Trophoblast cell (in vitro differentiated cells and primary cell): Measurements from ENCODE around the gene ASB6.

Experiments
- DNase-seq, 2 donors: peaks; one replicate each; pipeline ENCODE4 v3.0.0-alpha.2; 2016
- H2AFZ ChIP-seq: 2 replicates; pipeline ENCODE4 v1.6.1; 2013; ENCODE audit warnings: low read length, moderate library complexity, mild to moderate bottlenecking; ENCODE audit not compliant: insufficient read depth, poor library complexity
- H2AK5ac ChIP-seq: 2 replicates; pipeline ENCODE4 v1.6.1; 2013; ENCODE audit warnings: mild to moderate bottlenecking, low read length
- H2BK120ac ChIP-seq: 2 replicates; pipeline ENCODE4 v1.6.1; 2013; ENCODE audit warnings: low read length, mild to moderate bottlenecking, moderate library complexity; ENCODE audit not compliant: insufficient read depth, poor library complexity
- H2BK12ac ChIP-seq: 2 replicates; pipeline ENCODE4 v1.6.1; 2013; ENCODE audit warnings: mild to moderate bottlenecking, low read length, moderate library complexity
- H2BK5ac ChIP-seq: 2 replicates; pipeline ENCODE4 v1.6.1; 2013; ENCODE audit warnings: low read length, low read depth, moderate library complexity, mild to moderate bottlenecking; ENCODE audit not compliant: poor library complexity
- H3K14ac ChIP-seq: 2 replicates; pipeline ENCODE4 v1.6.1; 2013; ENCODE audit warnings: mild to moderate bottlenecking, low read length
- H3K18ac ChIP-seq: 2 replicates; pipeline ENCODE4 v1.6.1; 2013; ENCODE audit warnings: mild to moderate bottlenecking, low read length
- H3K23ac ChIP-seq: 2 replicates; pipeline ENCODE4 v1.6.1; 2013; ENCODE audit warnings: low read length
- H3K27ac ChIP-seq: 2 replicates; pipeline ENCODE4 v1.5.1; 2013; ENCODE audit warnings: low read depth, mild to moderate bottlenecking, inconsistent platforms, low read length, moderate library complexity
- H3K27me3 ChIP-seq: 2 replicates; pipeline ENCODE4 v1.6.1; 2013; ENCODE audit warnings: inconsistent platforms, mild to moderate bottlenecking, low read length, moderate library complexity; ENCODE audit not compliant: insufficient read depth
- H3K36me3 ChIP-seq, 2 experiments: 1 replicate in 1 of 2; 2 replicates in 1 of 2; pipeline ENCODE4 v1.6.1; 2013; ENCODE audit warnings: low read length in 2 of 2, mild to moderate bottlenecking in 2 of 2, moderate library complexity in 1 of 2; ENCODE audit not compliant: insufficient read depth in 2 of 2, control insufficient read depth in 1 of 2
- H3K4ac ChIP-seq: 2 replicates; pipeline ENCODE4 v1.6.1; 2013; ENCODE audit warnings: low read depth, mild to moderate bottlenecking, low read length, moderate library complexity
- H3K4me1 ChIP-seq, 2 experiments: 1 replicate in 1 of 2; 2 replicates in 1 of 2; pipeline ENCODE4 v1.6.1; 2013; ENCODE audit warnings: low read length in 2 of 2, mild to moderate bottlenecking in 2 of 2, moderate library complexity in 1 of 2; ENCODE audit not compliant: insufficient read depth in 2 of 2, control insufficient read depth in 1 of 2
- H3K4me2 ChIP-seq: 2 replicates; pipeline ENCODE4 v1.6.1; 2013; ENCODE audit warnings: inconsistent platforms, mild to moderate bottlenecking, low read length, moderate library complexity
- H3K4me3 ChIP-seq: 2 replicates; pipeline ENCODE4 v1.5.1; 2013; ENCODE audit warnings: mild to moderate bottlenecking, low read depth, low read length, inconsistent platforms
- H3K79me1 ChIP-seq: one replicate; pipeline ENCODE4 v1.6.1; 2013; ENCODE audit warnings: low read length
- H3K79me2 ChIP-seq: 2 replicates; pipeline ENCODE4 v1.6.1; 2013; ENCODE audit warnings: low read length, mild to moderate bottlenecking; ENCODE audit not compliant: control insufficient read depth, insufficient read depth, poor library complexity
- H3K9ac ChIP-seq: 2 replicates; pipeline ENCODE4 v1.6.1; 2013; ENCODE audit warnings: mild to moderate bottlenecking, low read length
- H3K9me3 ChIP-seq: 2 replicates; pipeline ENCODE4 v1.6.1; 2013; ENCODE audit warnings: low read depth, mild to moderate bottlenecking, control low read depth, inconsistent platforms, low read length; ENCODE audit not compliant: insufficient read depth
- H4K12ac ChIP-seq: 2 replicates; pipeline ENCODE4 v1.6.1; 2013; ENCODE audit warnings: low read depth, mild to moderate bottlenecking, low read length, moderate library complexity
- H4K8ac ChIP-seq: 2 replicates; pipeline ENCODE4 v1.6.1; 2013; ENCODE audit warnings: low read depth, mild to moderate bottlenecking, low read length, moderate library complexity
- H4K91ac ChIP-seq: one replicate; pipeline ENCODE4 v1.6.1; 2013; ENCODE audit warnings: low read depth, mild to moderate bottlenecking, low read length, moderate library complexity
- WGBS: extraction: QIAGEN DNeasy Blood & Tissue Kit; methylation state at CpG from one replicate; pipeline ENCODE4 v1.1.7; 2013; ENCODE audit warnings: missing lambda C conversion rate; ENCODE audit not compliant: insufficient read length, insufficient coverage; ENCODE audit errors: extremely low coverage; 5-methylcytosine and 5-hydroxymethylcytosine counted together

ASB6 gene

DNA sequence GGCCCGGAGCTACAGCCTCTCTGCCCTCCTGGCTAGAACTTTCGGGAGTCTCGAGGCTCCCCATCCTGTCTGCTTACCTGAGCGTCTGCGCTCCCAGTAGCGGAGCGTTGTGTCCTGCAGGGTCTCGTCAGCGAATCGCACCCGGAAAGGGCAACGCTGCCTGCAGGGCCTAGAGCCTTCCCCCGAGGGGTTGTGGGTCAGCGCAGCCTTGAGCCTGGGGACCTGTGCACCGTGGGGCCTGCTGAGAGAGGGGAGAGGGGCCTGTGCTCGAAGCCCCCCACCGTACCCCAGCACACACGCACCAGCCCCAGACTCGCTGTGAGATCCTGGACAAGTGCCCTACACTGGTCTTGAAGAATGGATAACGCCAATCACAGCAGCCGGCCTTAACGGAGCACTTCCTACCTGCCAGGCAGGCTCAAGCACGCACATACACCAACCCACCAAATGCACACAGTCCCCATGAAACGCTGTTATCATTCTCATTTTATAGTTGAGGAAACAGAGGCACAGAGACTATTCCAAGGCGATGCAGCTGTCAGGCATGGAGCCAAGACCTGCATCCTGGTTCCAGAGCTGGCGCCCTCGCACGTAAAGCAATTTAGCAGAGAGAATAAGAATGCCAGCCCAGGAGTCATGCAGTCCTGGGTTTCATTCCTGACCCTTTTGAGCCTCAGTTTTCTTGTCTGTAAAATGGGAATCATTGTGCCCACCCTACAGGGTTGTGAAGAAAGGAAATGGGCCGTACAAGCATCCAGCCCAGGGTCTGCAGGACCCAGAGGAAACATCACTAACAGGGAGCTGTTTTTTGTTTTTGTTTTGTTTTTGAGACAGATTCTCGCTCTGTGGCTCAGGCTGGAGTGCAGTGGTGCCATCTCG is 26.3 kb downstream of the ASB6 start:
- Histone ChIP-seq H3K79me1 (peaks cover 13% of the 10 kb centered on the region), H3K23ac (no peak overlapping the region), H2BK120ac (no peak overlapping the region), H3K36me3 (no peaks in the 10 kb centered on the region), H3K79me2 (peaks cover 9% of the 10 kb centered on the region), H4K8ac (no peak overlapping the region), H4K91ac (no peak overlapping the region), H3K27me3 (no peaks in the 10 kb centered on the region), H3K9ac (no peak overlapping the region), H3K4me1 (peaks cover 10 to 13% of the 10 kb centered on the region in 2 experiments), H3K4me2 (no peak overlapping the region), H3K9me3 (no peaks in the 10 kb centered on the region), H2BK5ac (no peak overlapping the region), H3K18ac (no peak overlapping the region), H3K14ac (no peak overlapping the region), H3K4ac (no peak overlapping the region), H2AK5ac (no peak overlapping the region), H2AFZ (no peak overlapping the region), H4K12ac (no peak overlapping the region), H3K4me3 (no peak overlapping the region), H2BK12ac (peak overlapping the region; percentile 20), H3K27ac (no peak overlapping the region)
- DNase-seq = no peak
- WGBS = no CpG with 5 or more reads among the region's 31 CpGs

DNA sequence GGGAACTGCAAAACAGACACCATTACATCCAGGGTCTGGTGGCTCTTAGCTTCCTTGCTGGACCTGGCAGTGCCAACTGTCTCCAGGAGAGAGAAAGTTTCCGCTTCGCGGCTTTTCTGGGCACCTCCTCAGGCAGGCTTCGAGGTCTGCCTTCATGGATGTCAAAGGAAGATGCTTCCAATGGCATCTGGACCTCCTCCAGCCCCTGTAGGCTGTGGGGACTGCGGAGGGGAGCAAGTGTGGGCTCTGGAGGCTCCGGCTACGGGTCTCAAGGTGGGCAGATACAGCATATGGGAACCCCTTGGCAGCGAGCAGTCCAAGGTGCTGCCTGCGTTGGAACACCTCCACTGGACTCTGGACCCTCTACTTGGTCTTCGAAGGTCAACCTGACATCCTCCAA is 27.0 kb downstream of the ASB6 start:
- Histone ChIP-seq H4K12ac (no peak overlapping the region), H3K4me3 (no peak overlapping the region), H2AFZ (no peak overlapping the region), H4K8ac (no peak overlapping the region), H3K27me3 (no peaks in the 10 kb centered on the region), H2BK12ac (no peak overlapping the region), H2BK120ac (no peak overlapping the region), H2AK5ac (no peak overlapping the region), H3K79me2 (peaks cover 5% of the 10 kb centered on the region), H3K23ac (no peak overlapping the region), H3K36me3 (no peaks in the 10 kb centered on the region), H3K4me2 (no peak overlapping the region), H3K9me3 (no peaks in the 10 kb centered on the region), H3K27ac (no peak overlapping the region), H3K14ac (no peak overlapping the region), H2BK5ac (no peak overlapping the region), H3K4me1 (peaks cover 8 to 11% of the 10 kb centered on the region in 2 experiments), H3K4ac (no peak overlapping the region), H3K79me1 (peaks cover 11% of the 10 kb centered on the region), H3K18ac (no peak overlapping the region), H3K9ac (no peak overlapping the region), H4K91ac (no peak overlapping the region)
- DNase-seq = no peak
- WGBS = no CpG with 5 or more reads among the region's 10 CpGs

DNA sequence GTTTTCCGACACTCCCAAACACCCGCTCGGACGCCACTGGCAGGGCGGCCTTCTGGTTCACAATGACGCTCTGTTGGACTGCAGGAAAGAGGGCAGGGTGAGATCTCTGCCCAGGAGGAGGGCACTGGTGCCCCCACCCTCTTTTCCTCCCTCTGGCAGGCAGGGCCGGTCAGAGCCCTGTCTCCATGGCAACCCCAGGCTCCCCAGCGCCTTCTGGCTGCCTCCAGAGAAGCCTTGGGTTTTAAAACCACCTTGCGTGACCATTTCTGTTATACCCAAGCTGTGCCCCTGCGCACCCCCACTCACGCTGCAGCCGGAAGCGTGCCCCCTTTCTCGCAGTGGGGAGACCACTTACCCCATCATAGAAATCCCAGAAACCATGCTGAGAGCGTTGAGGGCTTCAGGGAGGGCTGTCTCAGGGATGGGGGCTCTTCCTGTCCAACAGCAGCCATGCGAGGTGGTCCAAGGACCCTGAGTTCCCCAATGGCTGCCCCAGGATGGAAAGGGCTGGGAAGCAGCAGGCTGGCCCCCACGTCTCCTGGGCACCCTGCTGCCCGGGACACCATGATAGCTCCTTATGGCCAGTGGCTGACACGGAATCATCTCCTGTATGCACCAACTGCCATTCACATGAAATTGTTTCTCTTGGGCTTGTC is 28.3 kb downstream of the ASB6 start:
- no peak overlapping the region for H2BK120ac ChIP-seq
- no peak overlapping the region for H4K12ac ChIP-seq
- peaks cover 9 to 11% of the 10 kb centered on the region in 2 experiments for H3K4me1 ChIP-seq
- no peak overlapping the region for H3K18ac ChIP-seq
- H3K27ac ChIP-seq = no peak overlapping the region
- H3K14ac ChIP-seq = no peak overlapping the region
- no peaks in the 10 kb centered on the region for H3K9me3 ChIP-seq
- no CpG with 5 or more reads among the region's 19 CpGs for WGBS
- no peak overlapping the region for H3K9ac ChIP-seq
- H2BK12ac ChIP-seq = peak overlapping the region; percentile 8
- H3K79me1 ChIP-seq = peaks cover 19% of the 10 kb centered on the region
- peaks cover 9% of the 10 kb centered on the region for H3K79me2 ChIP-seq
- no peak for DNase-seq
- H4K8ac ChIP-seq = no peak overlapping the region
- peak overlapping the region; percentile 4 for H4K91ac ChIP-seq
- H3K36me3 ChIP-seq = no peaks in the 10 kb centered on the region
- no peak overlapping the region for H2AFZ ChIP-seq
- no peaks in the 10 kb centered on the region for H3K27me3 ChIP-seq
- no peak overlapping the region for H3K4me2 ChIP-seq
- no peak overlapping the region for H2BK5ac ChIP-seq
- H3K4ac ChIP-seq = no peak overlapping the region
- H2AK5ac ChIP-seq = no peak overlapping the region
- no peak overlapping the region for H3K23ac ChIP-seq
- no peak overlapping the region for H3K4me3 ChIP-seq

DNA sequence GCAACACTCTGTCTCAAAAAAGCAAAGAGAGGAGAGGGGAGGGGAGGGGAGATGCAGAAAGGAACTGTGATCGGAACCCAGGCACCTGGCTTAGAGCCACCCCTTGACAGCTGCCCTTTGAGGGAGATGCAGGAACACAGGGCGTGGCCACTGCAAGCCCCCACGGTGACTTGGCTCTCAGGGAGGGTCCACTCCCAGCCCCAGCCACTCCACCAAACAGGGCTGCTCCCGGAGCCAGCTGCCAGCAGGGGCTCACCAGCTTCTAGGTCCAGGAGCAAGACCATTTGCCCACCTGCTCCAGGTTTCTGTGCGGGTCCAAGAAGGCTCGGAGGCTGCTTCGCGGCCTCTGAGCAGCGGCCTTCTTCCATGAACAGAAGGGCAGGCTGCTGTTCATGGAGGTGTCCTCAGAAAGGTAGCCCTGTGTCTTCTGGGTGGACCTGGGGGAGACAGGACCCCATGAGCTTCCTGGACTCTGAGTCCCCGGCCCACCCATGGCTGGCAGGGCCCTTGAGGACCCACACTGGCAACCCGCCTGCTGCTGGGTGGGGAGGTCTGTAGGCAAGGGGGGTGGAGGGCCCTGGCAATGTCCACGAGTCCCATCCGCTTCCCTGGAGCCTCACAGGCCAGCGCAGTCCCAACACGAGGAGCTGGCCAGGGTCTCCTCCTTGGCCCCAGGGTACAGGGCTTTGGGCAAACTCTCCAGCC is 29.0 kb downstream of the ASB6 start:
- Histone ChIP-seq H3K4me3 (no peak overlapping the region), H3K4ac (no peak overlapping the region), H3K9me3 (no peaks in the 10 kb centered on the region), H2AFZ (no peak overlapping the region), H3K27me3 (no peaks in the 10 kb centered on the region), H3K4me2 (no peak overlapping the region), H2BK5ac (no peak overlapping the region), H3K23ac (no peak overlapping the region), H3K79me2 (peaks cover 9% of the 10 kb centered on the region), H3K4me1 (peaks cover 9 to 11% of the 10 kb centered on the region in 2 experiments), H3K27ac (no peak overlapping the region), H2BK12ac (peak overlapping the region; percentile 6), H3K14ac (no peak overlapping the region), H4K8ac (no peak overlapping the region), H4K91ac (no peak overlapping the region), H4K12ac (no peak overlapping the region), H2BK120ac (peak overlapping the region; percentile 3), H3K18ac (no peak overlapping the region), H3K36me3 (no peaks in the 10 kb centered on the region), H3K79me1 (peaks cover 19% of the 10 kb centered on the region), H3K9ac (no peak overlapping the region), H2AK5ac (no peak overlapping the region)
- DNase-seq = no peak
- no CpG with 5 or more reads among the region's 15 CpGs for WGBS
